Mesothelial cell of epicardium (in vitro differentiated cells): Measurements from ENCODE around the gene KIAA0825. TPM values are rescaled to one million over a fixed set of nuclear protein-coding genes. Genes with fewer than 3 reads are reported as not detected.
"Not testable (repeated sequence)": the region's sequence is repeated elsewhere in the genome, so short reads cannot be mapped to it uniquely, and the experiment has no call there.

Experiments
- DNase-seq, 2 experiments: peaks; one replicate each; pipeline ENCODE4 v3.0.0; 2021; ENCODE audit warnings: low spot score in 2 of 2; ENCODE audit not compliant: unreplicated experiment in 2 of 2
- H3K27ac Mint-ChIP-seq: 2 replicates; pipeline ENCODE4 v1.8.0; 2021; ENCODE audit warnings: mixed read lengths
- H3K27me3 Mint-ChIP-seq: 2 replicates; pipeline ENCODE4 v1.8.0; 2021; ENCODE audit warnings: low read depth, mixed read lengths
- H3K36me3 Mint-ChIP-seq: 2 replicates; pipeline ENCODE4 v1.8.0; 2021; ENCODE audit warnings: mixed read lengths
- H3K4me1 Mint-ChIP-seq: 2 replicates; pipeline ENCODE4 v1.8.0; 2021; ENCODE audit warnings: mixed read lengths
- H3K4me3 Mint-ChIP-seq: 2 replicates; pipeline ENCODE4 v1.8.0; 2021; ENCODE audit warnings: mild to moderate bottlenecking, moderate library complexity, mixed read lengths
- H3K9me3 Mint-ChIP-seq: 2 replicates; pipeline ENCODE4 v1.8.0; 2021; ENCODE audit warnings: mixed read lengths
- CTCF ChIP-seq: fragments of 200-600 bp; sonication (generic); IDR thresholded peaks from one replicate; pipeline ENCODE4 v1.5.0; 2021; ENCODE audit warnings: antibody characterized with exemption; ENCODE audit not compliant: unreplicated experiment
- total RNA-seq: library from RNA; stranded (reverse); gene quantifications from 3 replicates; pipeline ENCODE4 v1.2.1, GENCODE V29; 2021

Gene KIAA0825
- total RNA-seq, 1 donor from 2014 or later: 5.4 TPM

GRCh38 chr5:94355811-94356210, 262.6 kb downstream of the KIAA0825 start:
- Mint-ChIP-seq H3K4me3 (no peak overlapping the region), H3K4me1 (no peaks in the 10 kb centered on the region), H3K27ac (no peak overlapping the region), H3K36me3 (no peaks in the 10 kb centered on the region), H3K9me3 (peaks cover 16% of the 10 kb centered on the region), H3K27me3 (no peaks in the 10 kb centered on the region)
- DNase-seq: no peak
- no peak for TF ChIP-seq CTCF

GRCh38 chr5:94354837-94355485, 263.4 kb downstream of the KIAA0825 start:
- not testable (repeated sequence) for H3K36me3 Mint-ChIP-seq, H3K27ac Mint-ChIP-seq, H3K4me3 Mint-ChIP-seq, DNase-seq, H3K27me3 Mint-ChIP-seq, H3K4me1 Mint-ChIP-seq
- H3K9me3 Mint-ChIP-seq: peaks cover 20% of the 10 kb centered on the region

GRCh38 chr5:94353605-94354004, 264.8 kb downstream of the KIAA0825 start:
- H3K4me3 Mint-ChIP-seq: no peak overlapping the region

GRCh38 chr5:94347130-94347529, 271.3 kb downstream of the KIAA0825 start:
- Mint-ChIP-seq H3K36me3 (no peaks in the 10 kb centered on the region), H3K9me3 (peaks cover 57% of the 10 kb centered on the region), H3K27me3 (no peaks in the 10 kb centered on the region), H3K4me3 (no peak overlapping the region), H3K4me1 (no peaks in the 10 kb centered on the region), H3K27ac (no peak overlapping the region)
- no peak for DNase-seq
- no peak for TF ChIP-seq CTCF

More at GRCh38 chr5:94353605-94354004, 264.8 kb downstream of the KIAA0825 start:
- Mint-ChIP-seq H3K27ac (no peak overlapping the region), H3K9me3 (peaks cover 34% of the 10 kb centered on the region), H3K27me3 (no peaks in the 10 kb centered on the region), H3K4me1 (no peaks in the 10 kb centered on the region), H3K36me3 (no peaks in the 10 kb centered on the region)
- DNase-seq: no peak
- TF ChIP-seq CTCF: no peak

- TF ChIP-seq CTCF: no peak
- no peak overlapping the region for H3K27ac Mint-ChIP-seq
- no peaks in the 10 kb centered on the region for H3K36me3 Mint-ChIP-seq
- no peaks in the 10 kb centered on the region for H3K27me3 Mint-ChIP-seq
- no peak for DNase-seq
- peaks cover 45% of the 10 kb centered on the region for H3K9me3 Mint-ChIP-seq
- no peaks in the 10 kb centered on the region for H3K4me1 Mint-ChIP-seq
- no peak overlapping the region for H3K4me3 Mint-ChIP-seq
These were observed 273.1 kb downstream of the KIAA0825 start for GRCh38 chr5:94345257-94345656.

- no peaks in the 10 kb centered on the region for H3K36me3 Mint-ChIP-seq
- no peaks in the 10 kb centered on the region for H3K27me3 Mint-ChIP-seq
- no peak for DNase-seq
- peaks cover 20% of the 10 kb centered on the region for H3K9me3 Mint-ChIP-seq
- H3K4me1 Mint-ChIP-seq: no peaks in the 10 kb centered on the region
- TF ChIP-seq CTCF: no peak
- H3K27ac Mint-ChIP-seq: no peak overlapping the region
- no peak overlapping the region for H3K4me3 Mint-ChIP-seq
These were observed 280.8 kb downstream of the KIAA0825 start for GRCh38 chr5:94337617-94338016.
